Natural killer cell (primary cell): Measurements from ENCODE around the gene MTA3. TPM values are rescaled to one million over a fixed set of nuclear protein-coding genes. Genes with fewer than 3 reads are reported as not detected.
A peak's percentile ranks its signal among the peaks of the same experiment; 100 is the strongest.

Experiments used
- ATAC-seq, 3 donors: fragments of 150-1000 bp in 2 of 3; fragments of 200-7000 bp in 1 of 3; cut with Tn5 transposase; 1 replicate in 1 of 3; 2 replicates in 2 of 3; pipeline ENCODE4 v1.10.0; 2021; ENCODE audit warnings: mild to moderate bottlenecking in 2 of 3, moderate library complexity in 2 of 3
- DNase-seq, 2 donors: peaks; one replicate each; pipeline versions ENCODE4 v3.0.0 to v3.0.0-alpha.2; 2013 to 2021; ENCODE audit warnings: mixed read lengths in 1 of 2
- H3K27ac ChIP-seq: one replicate; pipeline ENCODE4 v1.5.1; 2013; ENCODE audit warnings: mild to moderate bottlenecking, low read length
- H3K27me3 ChIP-seq: one replicate; pipeline ENCODE4 v1.6.1; 2013; ENCODE audit warnings: low read length; ENCODE audit not compliant: control insufficient read depth, insufficient read depth
- H3K36me3 ChIP-seq: one replicate; pipeline ENCODE4 v1.6.1; 2013; ENCODE audit warnings: low read length; ENCODE audit not compliant: control insufficient read depth, insufficient read depth
- H3K4me1 ChIP-seq: one replicate; pipeline ENCODE4 v1.6.1; 2013; ENCODE audit warnings: low read length; ENCODE audit not compliant: control insufficient read depth, insufficient read depth
- H3K4me3 ChIP-seq: one replicate; pipeline ENCODE4 v1.5.1; 2013; ENCODE audit warnings: low read length
- H3K9me3 ChIP-seq: one replicate; pipeline ENCODE4 v1.6.1; 2013; ENCODE audit warnings: low read length; ENCODE audit not compliant: control insufficient read depth, insufficient read depth
- H3K27ac Mint-ChIP-seq, 2 donors: one replicate each; pipeline ENCODE4 v1.8.0; 2022; ENCODE audit warnings: mild to moderate bottlenecking in 2 of 2, mixed read lengths in 2 of 2, moderate library complexity in 1 of 2
- H3K27me3 Mint-ChIP-seq, 2 donors: one replicate each; pipeline ENCODE4 v1.8.0; 2022; ENCODE audit warnings: low read depth in 2 of 2, mixed read lengths in 2 of 2
- H3K36me3 Mint-ChIP-seq: one replicate; pipeline ENCODE4 v1.8.0; 2022; ENCODE audit warnings: mixed read lengths
- H3K4me1 Mint-ChIP-seq, 2 donors: one replicate each; pipeline ENCODE4 v1.8.0; 2022; ENCODE audit warnings: mixed read lengths in 2 of 2
- H3K4me3 Mint-ChIP-seq: one replicate; pipeline ENCODE4 v1.8.0; 2022; ENCODE audit warnings: mild to moderate bottlenecking, moderate library complexity, mixed read lengths
- H3K9me3 Mint-ChIP-seq, 2 donors: one replicate each; pipeline ENCODE4 v1.8.0; 2022; ENCODE audit warnings: mixed read lengths in 2 of 2
- CTCF ChIP-seq: fragments of 200-600 bp; IDR thresholded peaks from one replicate; pipeline ENCODE4 v1.8.0; 2022; ENCODE audit warnings: antibody characterized with exemption
- WGBS: methylation state at CpG from one replicate; pipeline ENCODE4 v1.1.7; 2013; ENCODE audit warnings: missing lambda C conversion rate; ENCODE audit not compliant: insufficient coverage; 5-methylcytosine and 5-hydroxymethylcytosine counted together
- intact Hi-C: fragments of 100-400 bp; cut with micrococcal nuclease; formaldehyde crosslinking; loops from one replicate; pipeline ENCODE4 v1.14.2; 2022
- total RNA-seq, 4 donors: library from RNA; stranded (reverse); fragments of 120-200 nt in 1 of 4; gene quantifications; one replicate each; pipeline versions ENCODE4 v1.2.3 to v1.2.4, GENCODE V29; 2013 to 2022

The MTA3 gene
- total RNA-seq, 3 donors from 2014 or later (not counting 1 experiment from before 2014, with no cell fraction given): 19.4 to 25.0 (median 21.5) TPM

- Mint-ChIP-seq H3K27me3 (no peaks in the 10 kb centered on the region), H3K4me1 (peaks cover 5 to 11% of the 10 kb centered on the region in 2 donors), H3K27ac (peak overlapping the region; percentile 32 to 66), H3K36me3 (no peaks in the 10 kb centered on the region), H3K4me3 (no peak overlapping the region), H3K9me3 (no peaks in the 10 kb centered on the region)
- intact Hi-C loops: loop anchor here (1.0 kb wide), 2 partner anchors 150 to 168 kb away; no protein-coding TSS in a partner anchor
- peak; percentile 82 to 92 (median 86) for ATAC-seq
- H3K4me3 ChIP-seq: no peak overlapping the region
- 25% methylated on average over 1 of the region's 3 CpGs for WGBS
- peak; percentile 81 for TF ChIP-seq CTCF
- H3K27ac ChIP-seq: no peak overlapping the region
- H3K27me3 ChIP-seq: no peaks in the 10 kb centered on the region
- H3K36me3 ChIP-seq: no peaks in the 10 kb centered on the region
- DNase-seq: peak in 1 of 2 donors; percentile 86
- H3K9me3 ChIP-seq: no peaks in the 10 kb centered on the region
- peaks cover 4% of the 10 kb centered on the region for H3K4me1 ChIP-seq
Observed at GRCh38 chr2:42663106-42663780, 94.8 kb downstream of the MTA3 start.

- Mint-ChIP-seq H3K4me3 (no peak overlapping the region), H3K9me3 (no peaks in the 10 kb centered on the region), H3K4me1 (peaks cover 5 to 11% of the 10 kb centered on the region in 2 donors), H3K27me3 (no peaks in the 10 kb centered on the region), H3K27ac (peak overlapping the region; percentile 32 to 66), H3K36me3 (no peaks in the 10 kb centered on the region)
- ATAC-seq (peak in 1 of 3 donors; percentile 69), DNase-seq (no peak)
- Histone ChIP-seq H3K36me3 (no peaks in the 10 kb centered on the region), H3K4me3 (no peak overlapping the region), H3K4me1 (peaks cover 4% of the 10 kb centered on the region), H3K27ac (no peak overlapping the region), H3K9me3 (no peaks in the 10 kb centered on the region), H3K27me3 (no peaks in the 10 kb centered on the region)
- TF ChIP-seq CTCF: no peak
- intact Hi-C loops: loop anchor here (1.0 kb wide), 2 partner anchors 151 to 169 kb away; no protein-coding TSS in a partner anchor
- WGBS: 100% methylated on average over 1 of the region's 3 CpGs
Observed at GRCh38 chr2:42663828-42664227, 95.4 kb downstream of the MTA3 start.

GRCh38 chr2:42673989-42674579 lies 105.7 kb downstream of the MTA3 start:
- Mint-ChIP-seq H3K27ac (no peak overlapping the region), H3K4me3 (no peak overlapping the region), H3K27me3 (no peaks in the 10 kb centered on the region), H3K36me3 (no peaks in the 10 kb centered on the region), H3K4me1 (peaks cover 8 to 16% of the 10 kb centered on the region in 2 donors), H3K9me3 (no peaks in the 10 kb centered on the region)
- H3K36me3 ChIP-seq: no peaks in the 10 kb centered on the region
- H3K27me3 ChIP-seq: no peaks in the 10 kb centered on the region
- H3K9me3 ChIP-seq: no peaks in the 10 kb centered on the region
- H3K4me3 ChIP-seq: no peak overlapping the region
- no peak overlapping the region for H3K27ac ChIP-seq
- WGBS: 100% methylated on average over 1 of the region's 1 CpG
- H3K4me1 ChIP-seq: no peaks in the 10 kb centered on the region
- no peak for DNase-seq
- intact Hi-C loops: no loop called here
- no peak for ATAC-seq
- TF ChIP-seq CTCF: no peak
